ENCODE data around the gene GPR161. TPM values are rescaled to one million over a fixed set of nuclear protein-coding genes. Genes with fewer than 3 reads are reported as not detected.

GPR161 gene
- total RNA-seq, 4 donors from 2014 or later, result 19.5 to 46.7 (median 22.9) TPM

DNA sequence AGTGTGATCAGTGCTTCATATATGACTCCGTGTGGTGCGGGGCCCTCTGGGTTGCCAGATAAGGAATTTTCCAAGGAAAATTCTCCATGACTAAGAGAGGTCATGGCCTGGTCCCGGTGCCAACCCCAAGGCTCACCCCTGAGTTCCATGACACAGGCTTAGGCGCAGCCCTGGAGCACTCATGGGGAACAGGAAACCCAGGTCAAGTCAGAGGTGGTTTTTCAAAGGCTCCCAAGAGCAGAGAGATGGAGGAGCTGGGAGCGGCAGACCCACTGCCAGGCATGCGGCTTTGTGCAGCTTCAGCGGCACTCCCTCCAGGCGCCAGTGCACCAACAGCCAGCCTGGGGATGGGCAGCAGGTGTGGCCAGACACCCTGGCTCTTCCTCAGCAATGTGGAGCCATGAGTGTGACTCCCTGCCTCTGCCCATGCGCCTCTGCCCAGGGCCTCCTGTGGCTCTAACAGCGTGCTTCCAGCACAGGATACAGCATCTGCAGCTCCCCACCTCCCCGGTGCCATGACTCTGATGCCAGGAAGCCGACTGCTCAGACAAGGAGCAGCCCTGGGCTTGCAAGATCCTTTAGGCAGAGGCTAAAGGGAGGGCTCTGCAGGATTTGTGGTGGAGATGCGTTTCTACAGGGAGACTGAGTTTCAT, 47.3 kb downstream of the GPR161 start:
- no peaks in the 10 kb centered on the region for H3K9me3 ChIP-seq
- H3K36me3 ChIP-seq, result peaks cover 0 to 65% (median 23%) of the 10 kb centered on the region in 4 donors
- H3K4me3 ChIP-seq, result no peak overlapping the region
- 95% methylated on average over 9 of the region's 13 CpGs for WGBS
- intact Hi-C loops (cut with DNase I), result loop anchor here (5.0 kb wide), 1 partner anchor 58 kb away; no protein-coding TSS in a partner anchor
- no peaks in the 10 kb centered on the region for H3K27me3 ChIP-seq
- DNase-seq (ENCODE audit: extremely low spot score), result peak; percentile 86
- H3K27ac ChIP-seq (replicated peaks in 1 of 4), result no peak overlapping the region
- H3K4me1 ChIP-seq, result peaks cover 11 to 28% (median 25%) of the 10 kb centered on the region in 4 donors
- no peak for TF ChIP-seq POLR2AphosphoS5 (IDR thresholded peaks at IDR 0.05)

DNA sequence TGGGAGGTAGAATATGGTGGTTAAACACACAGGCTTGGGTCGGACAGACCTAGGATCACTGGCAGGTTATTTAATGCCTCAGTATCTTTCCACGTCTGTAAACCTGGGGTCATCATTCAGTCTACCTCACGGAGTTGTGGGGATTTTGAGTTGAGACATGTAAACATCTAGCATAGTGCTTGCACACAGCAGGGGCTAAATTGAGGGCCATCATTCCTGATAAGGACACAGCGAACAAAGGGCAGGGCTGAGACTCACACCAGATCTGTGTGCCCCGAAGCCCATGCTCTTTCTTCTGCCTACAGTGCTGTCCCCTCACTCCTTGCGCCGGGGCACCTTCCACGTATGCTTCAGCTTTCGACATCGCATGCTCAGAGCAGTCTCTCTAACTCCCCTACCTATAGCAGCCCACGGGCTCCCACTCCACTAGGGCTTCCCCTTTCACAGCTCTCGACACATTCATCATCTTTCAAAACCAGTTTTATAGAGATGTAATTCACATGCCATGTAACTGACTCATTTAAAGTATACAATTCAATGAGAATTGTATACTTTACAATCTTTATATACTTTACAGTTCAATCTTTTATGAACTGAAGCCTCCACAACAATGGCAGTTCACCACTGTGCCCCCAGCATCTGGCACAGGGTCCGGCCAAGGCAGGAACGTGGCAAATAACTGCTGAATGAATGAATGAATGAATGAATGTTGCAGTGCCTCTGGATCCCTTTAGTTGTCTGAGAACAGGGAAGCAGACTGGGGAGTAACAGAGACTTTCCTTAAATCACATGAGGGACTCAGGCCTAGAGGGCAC, 48.0 kb downstream of the GPR161 start:
- 93% methylated on average over 14 of the region's 14 CpGs for WGBS
- Histone ChIP-seq H3K9me3 (no peaks in the 10 kb centered on the region), H3K36me3 (peaks cover 0 to 63% (median 22%) of the 10 kb centered on the region in 4 donors), H3K4me3 (no peak overlapping the region), H3K27me3 (no peaks in the 10 kb centered on the region), H3K27ac (replicated peaks in 1 of 4) (no peak overlapping the region), H3K4me1 (peaks cover 11 to 36% (median 32%) of the 10 kb centered on the region in 4 donors)
- TF ChIP-seq POLR2AphosphoS5 (IDR thresholded peaks at IDR 0.05) (no peak), EP300 (IDR thresholded peaks at IDR 0.05) (no peak), POLR2A (IDR thresholded peaks at IDR 0.05; ENCODE audit: low read depth) (no peak)
- TF ChIP-seq, protein P1, sequence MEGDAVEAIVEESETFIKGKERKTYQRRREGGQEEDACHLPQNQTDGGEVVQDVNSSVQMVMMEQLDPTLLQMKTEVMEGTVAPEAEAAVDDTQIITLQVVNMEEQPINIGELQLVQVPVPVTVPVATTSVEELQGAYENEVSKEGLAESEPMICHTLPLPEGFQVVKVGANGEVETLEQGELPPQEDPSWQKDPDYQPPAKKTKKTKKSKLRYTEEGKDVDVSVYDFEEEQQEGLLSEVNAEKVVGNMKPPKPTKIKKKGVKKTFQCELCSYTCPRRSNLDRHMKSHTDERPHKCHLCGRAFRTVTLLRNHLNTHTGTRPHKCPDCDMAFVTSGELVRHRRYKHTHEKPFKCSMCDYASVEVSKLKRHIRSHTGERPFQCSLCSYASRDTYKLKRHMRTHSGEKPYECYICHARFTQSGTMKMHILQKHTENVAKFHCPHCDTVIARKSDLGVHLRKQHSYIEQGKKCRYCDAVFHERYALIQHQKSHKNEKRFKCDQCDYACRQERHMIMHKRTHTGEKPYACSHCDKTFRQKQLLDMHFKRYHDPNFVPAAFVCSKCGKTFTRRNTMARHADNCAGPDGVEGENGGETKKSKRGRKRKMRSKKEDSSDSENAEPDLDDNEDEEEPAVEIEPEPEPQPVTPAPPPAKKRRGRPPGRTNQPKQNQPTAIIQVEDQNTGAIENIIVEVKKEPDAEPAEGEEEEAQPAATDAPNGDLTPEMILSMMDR (IDR thresholded peaks at IDR 0.05), result no peak
- peak; percentile 80 for DNase-seq (ENCODE audit: extremely low spot score)
- intact Hi-C loops (cut with DNase I), result loop anchor here (5.0 kb wide), 1 partner anchor 59 kb away; no protein-coding TSS in a partner anchor

DNA sequence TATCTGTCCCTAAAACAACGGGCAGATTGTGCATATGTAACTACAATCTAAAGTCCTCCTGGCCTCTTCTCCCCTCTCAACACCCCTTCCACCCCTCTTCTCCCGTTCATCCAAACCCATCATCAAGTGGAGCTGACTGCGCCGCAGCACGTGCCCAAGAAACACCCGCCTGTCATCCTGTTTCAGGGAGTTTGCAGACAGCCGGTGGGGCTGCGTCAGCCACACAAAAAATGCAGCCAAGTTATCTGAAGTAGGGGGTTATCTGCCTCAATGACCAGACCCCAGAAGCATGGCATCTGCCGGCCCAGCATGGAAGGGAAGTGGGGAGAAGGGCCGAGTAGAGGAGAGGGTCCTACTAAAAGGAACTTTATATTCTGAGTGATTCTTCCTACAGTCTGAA, 49.0 kb downstream of the GPR161 start:
- no peak overlapping the region for H3K27ac ChIP-seq (replicated peaks in 1 of 4)
- no peaks in the 10 kb centered on the region for H3K27me3 ChIP-seq
- no peak overlapping the region for H3K4me3 ChIP-seq
- WGBS, result 92% methylated on average over 10 of the region's 10 CpGs
- H3K4me1 ChIP-seq, result peaks cover 11 to 46% (median 41%) of the 10 kb centered on the region in 4 donors
- TF ChIP-seq POLR2A (IDR thresholded peaks at IDR 0.05; ENCODE audit: low read depth) (no peak), EP300 (IDR thresholded peaks at IDR 0.05) (no peak), POLR2AphosphoS5 (IDR thresholded peaks at IDR 0.05) (no peak)
- H3K9me3 ChIP-seq, result no peaks in the 10 kb centered on the region
- intact Hi-C loops (cut with DNase I), result loop anchor here (5.0 kb wide), 1 partner anchor 60 kb away; no protein-coding TSS in a partner anchor
- DNase-seq (ENCODE audit: extremely low spot score), result peak; percentile 70
- peaks cover 0 to 63% (median 20%) of the 10 kb centered on the region in 4 donors for H3K36me3 ChIP-seq

DNA sequence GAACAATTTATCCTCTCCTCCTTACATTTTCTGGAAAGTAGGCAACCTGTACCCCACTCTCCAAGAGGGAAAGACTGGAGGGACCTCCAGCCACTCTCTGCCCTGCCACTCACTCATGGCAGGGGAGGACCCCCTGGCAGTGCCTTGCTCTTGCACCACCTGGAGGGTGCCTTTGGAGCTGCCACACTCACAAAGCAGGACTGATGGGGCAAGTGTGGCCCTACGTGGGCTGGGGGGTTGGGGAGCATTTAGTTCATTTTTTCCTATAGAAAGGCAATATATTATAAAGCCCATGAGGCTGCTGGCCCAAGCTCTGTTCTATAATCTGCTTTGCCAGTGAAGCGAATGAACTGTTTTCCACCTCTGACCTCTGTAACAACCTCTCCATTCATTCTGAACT, 50.3 kb downstream of the GPR161 start:
- peaks cover 22 to 58% (median 54%) of the 10 kb centered on the region in 4 donors for H3K4me1 ChIP-seq
- intact Hi-C loops (cut with DNase I), result loop anchor here (5.0 kb wide), 1 partner anchor 61 kb away; no protein-coding TSS in a partner anchor
- H3K4me3 ChIP-seq, result no peak overlapping the region
- DNase-seq (ENCODE audit: extremely low spot score), result peak; percentile 57
- no peaks in the 10 kb centered on the region for H3K9me3 ChIP-seq
- WGBS, result 78% methylated on average over 2 of the region's 2 CpGs
- peak overlapping the region; percentile 64 to 74 (median 72) for H3K27ac ChIP-seq (replicated peaks in 1 of 4)
- no peak for TF ChIP-seq EP300 (IDR thresholded peaks at IDR 0.05)
- TF ChIP-seq POLR2A (IDR thresholded peaks at IDR 0.05; ENCODE audit: low read depth), result no peak
- TF ChIP-seq, protein P1 (IDR thresholded peaks at IDR 0.05), result no peak
- TF ChIP-seq POLR2AphosphoS5 (IDR thresholded peaks at IDR 0.05), result no peak
- peaks cover 0 to 56% (median 20%) of the 10 kb centered on the region in 4 donors for H3K36me3 ChIP-seq
- H3K27me3 ChIP-seq, result no peaks in the 10 kb centered on the region

DNA sequence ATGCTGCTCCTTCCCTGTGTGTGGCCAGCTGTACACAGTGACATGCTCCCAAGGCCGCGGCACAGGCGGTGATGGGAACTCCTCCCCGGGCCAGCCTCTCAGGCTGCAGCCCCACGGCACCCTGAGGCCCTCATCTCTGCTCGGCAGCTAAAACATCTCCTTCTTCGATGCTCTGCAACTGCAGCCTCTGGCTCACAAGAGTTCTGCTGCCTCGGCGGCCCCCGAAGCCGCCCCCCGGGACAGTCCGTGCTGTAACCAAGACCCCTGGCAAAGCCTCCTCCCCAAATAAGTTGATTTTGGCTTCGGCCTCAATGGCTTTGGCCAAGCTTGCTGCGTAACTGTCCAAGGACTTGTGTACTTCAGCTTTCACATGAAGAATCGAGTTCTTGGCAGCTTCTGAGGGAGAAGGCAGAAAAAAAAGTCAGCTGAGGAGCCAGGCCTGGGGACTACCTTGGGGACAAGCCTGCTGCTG, 51.3 kb downstream of the GPR161 start:
- peak; percentile 92 for DNase-seq (ENCODE audit: extremely low spot score)
- H3K27me3 ChIP-seq, result no peaks in the 10 kb centered on the region
- WGBS, result 45% methylated on average over 12 of the region's 16 CpGs
- H3K36me3 ChIP-seq, result peaks cover 0 to 51% (median 16%) of the 10 kb centered on the region in 4 donors
- no peaks in the 10 kb centered on the region for H3K9me3 ChIP-seq
- peak overlapping the region in 3 of 4 donors; percentile 4 to 17 (median 6) for H3K4me3 ChIP-seq
- H3K27ac ChIP-seq (replicated peaks in 1 of 4), result peak overlapping the region; percentile 64 to 74 (median 72)
- intact Hi-C loops (cut with DNase I), result loop anchor here (5.0 kb wide), 1 partner anchor 62 kb away; no protein-coding TSS in a partner anchor
- TF ChIP-seq POLR2AphosphoS5 (IDR thresholded peaks at IDR 0.05), result peak in 1 of 2 donors; percentile 69
- TF ChIP-seq, protein P1 (IDR thresholded peaks at IDR 0.05), result no peak
- no peak for TF ChIP-seq POLR2A (IDR thresholded peaks at IDR 0.05; ENCODE audit: low read depth)
- H3K4me1 ChIP-seq, result peaks cover 29 to 63% (median 60%) of the 10 kb centered on the region in 4 donors

Data from esophagus muscularis mucosa (tissue), 4 donors.